Progenitor cell of endocrine pancreas (in vitro differentiated cells): ENCODE data around the gene DTNA. TPM values are rescaled to one million over a fixed set of nuclear protein-coding genes. Genes with fewer than 3 reads are reported as not detected.
"Not testable (repeated sequence)": the region's sequence is repeated elsewhere in the genome, so short reads cannot be mapped to it uniquely, and the experiment has no call there.

Experiments
- DNase-seq: peaks from one replicate; pipeline ENCODE4 v3.0.0; 2021; ENCODE audit warnings: low spot score; ENCODE audit not compliant: unreplicated experiment
- H3K27ac Mint-ChIP-seq: 2 replicates; pipeline ENCODE4 v1.8.0; 2021; ENCODE audit warnings: mild to moderate bottlenecking, moderate library complexity, mixed read lengths
- H3K27me3 Mint-ChIP-seq: 2 replicates; pipeline ENCODE4 v1.8.0; 2021; ENCODE audit warnings: mixed read lengths
- H3K36me3 Mint-ChIP-seq: 2 replicates; pipeline ENCODE4 v1.8.0; 2022; ENCODE audit warnings: mixed read lengths; ENCODE audit not compliant: insufficient read depth
- H3K4me1 Mint-ChIP-seq: 2 replicates; pipeline ENCODE4 v1.8.0; 2021; ENCODE audit warnings: low read depth, mixed read lengths
- H3K4me3 Mint-ChIP-seq: 2 replicates; pipeline ENCODE4 v1.8.0; 2021; ENCODE audit warnings: low read depth, mild to moderate bottlenecking, moderate library complexity, mixed read lengths
- H3K9me3 Mint-ChIP-seq: 2 replicates; pipeline ENCODE4 v1.8.0; 2021; ENCODE audit warnings: low read depth, mixed read lengths
- total RNA-seq: library from RNA; stranded (reverse); gene quantifications from 2 replicates; pipeline ENCODE4 v1.2.1, GENCODE V29; 2021
- TF ChIP-seq, protein P1 (sequence below): fragments of 200-600 bp; sonication (generic); IDR thresholded peaks from one replicate; pipeline ENCODE4 v1.5.0; 2021; ENCODE audit warnings: antibody characterized with exemption, mild to moderate bottlenecking; ENCODE audit not compliant: unreplicated experiment

DTNA gene
- total RNA-seq, 1 donor from 2014 or later = 25.4 TPM

DNA sequence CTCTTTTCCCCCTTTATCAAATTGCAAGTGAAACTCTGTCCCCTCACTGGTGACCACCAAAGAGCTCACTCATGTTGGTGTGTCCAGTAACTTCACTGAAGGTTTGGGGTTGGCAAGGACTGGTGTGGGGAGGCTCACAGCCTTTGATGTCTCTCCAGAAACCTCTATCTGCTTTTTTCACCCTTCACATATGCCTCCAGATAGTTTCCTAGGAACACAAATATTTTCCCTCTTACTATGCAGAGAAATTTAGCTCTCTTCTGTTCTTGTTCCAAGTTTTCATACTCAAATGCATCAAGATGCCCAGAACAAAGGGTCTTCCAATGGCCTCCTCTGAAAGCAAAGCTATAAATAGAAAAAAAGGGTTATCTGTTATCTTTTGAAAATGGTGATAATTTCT, 20.7 kb downstream of the DTNA start:
- Mint-ChIP-seq H3K36me3 (no peaks in the 10 kb centered on the region), H3K4me3 (no peak overlapping the region), H3K9me3 (no peaks in the 10 kb centered on the region), H3K4me1 (peaks cover 1% of the 10 kb centered on the region), H3K27ac (no peak overlapping the region), H3K27me3 (no peaks in the 10 kb centered on the region)
- no peak for DNase-seq
- TF ChIP-seq, protein P1, sequence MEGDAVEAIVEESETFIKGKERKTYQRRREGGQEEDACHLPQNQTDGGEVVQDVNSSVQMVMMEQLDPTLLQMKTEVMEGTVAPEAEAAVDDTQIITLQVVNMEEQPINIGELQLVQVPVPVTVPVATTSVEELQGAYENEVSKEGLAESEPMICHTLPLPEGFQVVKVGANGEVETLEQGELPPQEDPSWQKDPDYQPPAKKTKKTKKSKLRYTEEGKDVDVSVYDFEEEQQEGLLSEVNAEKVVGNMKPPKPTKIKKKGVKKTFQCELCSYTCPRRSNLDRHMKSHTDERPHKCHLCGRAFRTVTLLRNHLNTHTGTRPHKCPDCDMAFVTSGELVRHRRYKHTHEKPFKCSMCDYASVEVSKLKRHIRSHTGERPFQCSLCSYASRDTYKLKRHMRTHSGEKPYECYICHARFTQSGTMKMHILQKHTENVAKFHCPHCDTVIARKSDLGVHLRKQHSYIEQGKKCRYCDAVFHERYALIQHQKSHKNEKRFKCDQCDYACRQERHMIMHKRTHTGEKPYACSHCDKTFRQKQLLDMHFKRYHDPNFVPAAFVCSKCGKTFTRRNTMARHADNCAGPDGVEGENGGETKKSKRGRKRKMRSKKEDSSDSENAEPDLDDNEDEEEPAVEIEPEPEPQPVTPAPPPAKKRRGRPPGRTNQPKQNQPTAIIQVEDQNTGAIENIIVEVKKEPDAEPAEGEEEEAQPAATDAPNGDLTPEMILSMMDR = no peak

DNA sequence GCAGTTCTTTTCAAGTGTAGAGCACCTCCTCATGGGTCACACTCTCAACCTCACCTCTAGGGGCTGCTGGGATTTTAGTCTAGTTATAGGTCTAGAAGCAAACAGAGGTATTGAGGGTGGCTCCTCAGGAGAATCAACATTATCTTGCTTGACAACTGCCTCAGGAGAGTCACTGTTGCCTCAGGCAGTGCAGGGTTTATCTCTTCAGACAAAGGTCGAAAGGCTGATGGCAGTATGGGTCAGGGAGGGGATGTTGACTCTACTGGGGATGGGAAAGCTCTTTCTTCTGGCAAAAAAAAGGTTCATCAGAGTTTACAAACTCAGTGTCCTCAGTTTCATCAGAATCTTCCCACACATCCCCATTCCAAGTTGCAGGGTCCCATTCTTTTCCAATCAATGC, 24.0 kb downstream of the DTNA start:
- DNase-seq = no peak
- H3K4me3 Mint-ChIP-seq = no peak overlapping the region
- no peaks in the 10 kb centered on the region for H3K36me3 Mint-ChIP-seq
- no peak overlapping the region for H3K27ac Mint-ChIP-seq
- TF ChIP-seq, protein P1 = no peak
- no peaks in the 10 kb centered on the region for H3K27me3 Mint-ChIP-seq
- H3K9me3 Mint-ChIP-seq = no peaks in the 10 kb centered on the region
- H3K4me1 Mint-ChIP-seq = peaks cover 5% of the 10 kb centered on the region

DNA sequence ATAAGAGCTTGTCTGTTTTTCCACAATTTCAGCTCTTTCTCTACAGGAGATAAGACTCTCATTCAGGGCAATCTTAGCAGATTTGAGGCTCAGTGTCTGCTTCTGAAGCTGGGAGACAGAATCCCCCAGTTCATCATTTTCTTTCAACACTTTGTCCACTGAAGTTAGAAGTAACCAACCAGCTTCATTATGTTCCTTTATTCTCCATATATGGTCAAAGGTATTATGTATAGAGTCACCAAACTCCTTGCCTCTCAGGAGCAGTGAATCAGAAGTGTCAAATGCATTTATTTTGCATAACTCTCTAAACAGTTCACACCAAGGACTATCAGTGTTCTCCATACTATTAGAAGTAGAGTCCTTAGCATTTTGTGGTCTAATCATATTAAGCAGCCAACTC, 24.4 kb downstream of the DTNA start:
- not testable (repeated sequence) for H3K9me3 Mint-ChIP-seq, H3K4me3 Mint-ChIP-seq, H3K27ac Mint-ChIP-seq, H3K4me1 Mint-ChIP-seq, H3K36me3 Mint-ChIP-seq, DNase-seq, H3K27me3 Mint-ChIP-seq

DNA sequence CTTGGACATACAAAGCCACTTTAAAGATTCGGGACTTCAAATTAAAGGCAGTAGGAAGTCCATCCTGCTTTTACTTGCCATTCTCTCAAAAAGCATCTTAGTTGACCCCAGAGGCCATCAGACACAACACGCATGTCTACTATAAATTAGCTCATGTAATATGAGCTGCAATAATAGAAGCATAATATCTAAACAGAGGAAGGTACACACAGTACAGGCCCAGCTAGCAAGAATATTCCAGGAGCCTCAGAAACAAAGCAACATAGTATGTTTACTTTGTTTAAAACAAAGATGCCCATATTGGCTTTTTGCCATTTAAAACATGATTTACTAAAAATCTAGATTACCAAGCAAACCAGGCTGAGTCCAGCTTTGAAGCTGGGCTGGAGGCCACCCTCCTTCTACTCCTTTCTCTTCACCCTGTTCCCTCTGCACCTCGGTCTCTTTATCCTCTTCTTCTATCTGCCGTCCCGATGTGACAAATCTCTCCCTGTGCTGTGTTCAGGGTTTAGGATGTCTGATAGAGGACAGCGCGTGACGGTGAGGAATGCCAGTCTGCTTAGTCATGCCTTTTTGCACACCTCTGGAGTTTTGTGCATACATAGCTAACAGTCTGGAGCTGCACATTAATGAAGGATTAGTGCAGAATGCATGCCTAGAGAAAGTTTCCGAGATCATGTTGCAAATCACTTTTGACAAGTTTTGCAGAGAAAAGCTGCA, 28.2 kb downstream of the DTNA start:
- TF ChIP-seq, protein P1 = no peak
- H3K27ac Mint-ChIP-seq = no peak overlapping the region
- no peaks in the 10 kb centered on the region for H3K27me3 Mint-ChIP-seq
- H3K4me3 Mint-ChIP-seq = no peak overlapping the region
- H3K36me3 Mint-ChIP-seq = no peaks in the 10 kb centered on the region
- peaks cover 4% of the 10 kb centered on the region for H3K4me1 Mint-ChIP-seq
- H3K9me3 Mint-ChIP-seq = no peaks in the 10 kb centered on the region
- DNase-seq = no peak

DNA sequence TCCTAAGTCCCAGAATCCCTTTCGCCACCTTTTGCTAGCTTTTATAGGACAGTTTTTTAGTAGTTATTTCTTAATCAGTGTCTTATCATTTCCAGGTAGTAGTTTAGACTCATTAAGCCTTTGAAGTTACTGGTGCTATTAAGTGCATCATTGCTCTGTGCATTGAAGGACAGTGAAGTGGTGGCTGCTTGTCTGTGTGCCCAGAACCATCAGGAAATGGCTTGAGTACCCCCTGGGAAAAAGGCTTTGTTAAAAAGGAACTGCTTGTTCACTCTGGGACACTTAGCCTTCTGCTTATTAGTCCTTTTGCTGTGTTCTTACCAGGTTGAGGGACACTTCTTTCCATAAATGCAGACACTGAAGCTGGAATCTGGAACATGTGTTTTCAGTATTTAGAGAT, 30.0 kb downstream of the DTNA start:
- TF ChIP-seq, protein P1 = no peak
- DNase-seq = no peak
- peaks cover 4% of the 10 kb centered on the region for H3K4me1 Mint-ChIP-seq
- no peak overlapping the region for H3K4me3 Mint-ChIP-seq
- H3K36me3 Mint-ChIP-seq = no peaks in the 10 kb centered on the region
- H3K9me3 Mint-ChIP-seq = no peaks in the 10 kb centered on the region
- H3K27ac Mint-ChIP-seq = no peak overlapping the region
- no peaks in the 10 kb centered on the region for H3K27me3 Mint-ChIP-seq

DNA sequence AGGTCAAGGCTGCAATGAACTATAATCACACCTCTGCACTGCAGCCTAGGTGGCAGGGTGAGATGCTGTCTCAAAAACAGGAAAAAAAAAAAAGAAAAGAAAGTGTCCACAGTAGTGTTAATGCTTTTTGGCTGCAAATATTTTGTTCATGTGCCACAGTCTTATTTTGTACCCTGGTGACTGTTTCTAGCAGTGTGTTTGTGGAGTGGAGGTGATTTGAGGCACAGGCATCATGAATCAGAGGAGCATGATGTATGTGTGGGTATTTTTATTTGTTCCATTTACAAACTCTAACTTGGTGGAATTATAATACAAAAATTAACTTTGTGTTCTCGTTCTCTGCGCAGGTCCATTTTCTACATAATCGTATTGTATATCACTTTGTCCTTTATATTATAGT, 30.6 kb downstream of the DTNA start:
- no peak for DNase-seq
- H3K4me3 Mint-ChIP-seq = no peak overlapping the region
- H3K36me3 Mint-ChIP-seq = no peaks in the 10 kb centered on the region
- peaks cover 4% of the 10 kb centered on the region for H3K4me1 Mint-ChIP-seq
- TF ChIP-seq, protein P1 = no peak
- H3K27me3 Mint-ChIP-seq = no peaks in the 10 kb centered on the region
- no peaks in the 10 kb centered on the region for H3K9me3 Mint-ChIP-seq
- H3K27ac Mint-ChIP-seq = no peak overlapping the region
